Measurements from ENCODE around the gene INPPL1.
A peak's percentile ranks its signal among the peaks of the same experiment; 100 is the strongest.
"Not testable (repeated sequence)": the region's sequence is repeated elsewhere in the genome, so short reads cannot be mapped to it uniquely, and the experiment has no call there.

The INPPL1 gene, protein sequence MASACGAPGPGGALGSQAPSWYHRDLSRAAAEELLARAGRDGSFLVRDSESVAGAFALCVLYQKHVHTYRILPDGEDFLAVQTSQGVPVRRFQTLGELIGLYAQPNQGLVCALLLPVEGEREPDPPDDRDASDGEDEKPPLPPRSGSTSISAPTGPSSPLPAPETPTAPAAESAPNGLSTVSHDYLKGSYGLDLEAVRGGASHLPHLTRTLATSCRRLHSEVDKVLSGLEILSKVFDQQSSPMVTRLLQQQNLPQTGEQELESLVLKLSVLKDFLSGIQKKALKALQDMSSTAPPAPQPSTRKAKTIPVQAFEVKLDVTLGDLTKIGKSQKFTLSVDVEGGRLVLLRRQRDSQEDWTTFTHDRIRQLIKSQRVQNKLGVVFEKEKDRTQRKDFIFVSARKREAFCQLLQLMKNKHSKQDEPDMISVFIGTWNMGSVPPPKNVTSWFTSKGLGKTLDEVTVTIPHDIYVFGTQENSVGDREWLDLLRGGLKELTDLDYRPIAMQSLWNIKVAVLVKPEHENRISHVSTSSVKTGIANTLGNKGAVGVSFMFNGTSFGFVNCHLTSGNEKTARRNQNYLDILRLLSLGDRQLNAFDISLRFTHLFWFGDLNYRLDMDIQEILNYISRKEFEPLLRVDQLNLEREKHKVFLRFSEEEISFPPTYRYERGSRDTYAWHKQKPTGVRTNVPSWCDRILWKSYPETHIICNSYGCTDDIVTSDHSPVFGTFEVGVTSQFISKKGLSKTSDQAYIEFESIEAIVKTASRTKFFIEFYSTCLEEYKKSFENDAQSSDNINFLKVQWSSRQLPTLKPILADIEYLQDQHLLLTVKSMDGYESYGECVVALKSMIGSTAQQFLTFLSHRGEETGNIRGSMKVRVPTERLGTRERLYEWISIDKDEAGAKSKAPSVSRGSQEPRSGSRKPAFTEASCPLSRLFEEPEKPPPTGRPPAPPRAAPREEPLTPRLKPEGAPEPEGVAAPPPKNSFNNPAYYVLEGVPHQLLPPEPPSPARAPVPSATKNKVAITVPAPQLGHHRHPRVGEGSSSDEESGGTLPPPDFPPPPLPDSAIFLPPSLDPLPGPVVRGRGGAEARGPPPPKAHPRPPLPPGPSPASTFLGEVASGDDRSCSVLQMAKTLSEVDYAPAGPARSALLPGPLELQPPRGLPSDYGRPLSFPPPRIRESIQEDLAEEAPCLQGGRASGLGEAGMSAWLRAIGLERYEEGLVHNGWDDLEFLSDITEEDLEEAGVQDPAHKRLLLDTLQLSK

DNA sequence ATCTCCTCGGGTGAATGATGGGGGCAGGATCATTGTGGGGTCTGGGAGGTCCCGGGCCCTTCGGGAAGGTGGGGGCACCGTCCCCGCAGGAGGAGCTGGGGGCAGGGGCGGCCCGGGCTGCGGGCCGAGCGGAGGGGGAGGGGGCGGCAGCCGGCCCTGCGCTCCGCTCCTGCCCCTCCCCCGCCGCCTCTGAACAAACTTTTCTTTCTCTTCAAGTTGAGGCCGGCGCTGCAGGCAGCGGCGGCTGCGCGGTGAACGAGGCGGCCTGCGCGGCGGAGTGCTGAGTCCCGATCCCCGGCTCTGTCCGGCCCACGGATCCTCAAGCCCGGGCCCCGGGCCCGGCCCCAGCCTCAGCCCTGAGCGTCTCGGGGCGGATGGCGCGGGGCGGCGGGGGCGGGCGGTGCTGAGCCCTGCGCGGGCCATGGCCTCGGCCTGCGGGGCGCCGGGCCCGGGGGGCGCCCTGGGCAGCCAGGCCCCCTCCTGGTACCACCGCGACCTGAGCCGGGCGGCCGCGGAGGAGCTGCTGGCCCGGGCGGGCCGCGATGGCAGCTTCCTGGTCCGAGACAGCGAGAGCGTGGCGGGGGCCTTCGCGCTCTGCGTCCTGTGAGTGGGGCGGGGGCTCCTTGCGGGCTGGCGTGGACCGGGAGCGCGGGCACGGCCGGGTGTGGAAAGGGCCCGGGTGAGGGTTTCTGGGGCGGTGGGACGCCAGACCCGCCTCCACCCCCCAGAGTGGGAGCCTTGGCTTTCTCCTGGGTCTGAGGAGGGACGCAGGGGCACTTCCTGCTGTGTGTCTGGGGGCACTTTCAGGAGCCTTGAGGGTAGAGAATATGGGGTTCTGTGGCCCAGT lies at the start of gene INPPL1:
Gene INPPL1, plus strand, starts transcription at position 204 of the 847 bp plus-strand sequence. Its CDS starts 218 bp downstream, at position 422.
- peak; percentile 52 for DNase-seq (ENCODE audit: low read depth)

DNA sequence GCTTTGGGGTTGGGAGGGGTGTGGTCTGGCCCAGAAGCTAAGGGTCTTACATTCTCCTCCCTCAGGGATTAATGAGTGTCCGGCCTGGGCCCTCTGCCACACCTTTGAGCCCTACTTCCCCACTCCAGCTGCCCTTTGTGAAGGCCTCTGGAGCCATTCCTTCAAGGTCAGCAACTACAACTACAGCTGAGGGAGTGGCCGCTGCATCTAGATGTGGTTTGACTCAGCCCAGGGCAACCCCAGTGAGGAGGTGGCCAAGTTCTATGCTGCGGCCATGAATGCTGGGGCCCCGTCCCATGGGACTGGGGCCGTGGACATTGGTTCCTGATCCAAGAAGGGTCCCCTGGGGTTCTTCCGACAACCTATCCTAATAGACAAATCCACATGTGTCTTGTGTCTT lies 46.9 kb upstream of the INPPL1 start:
- DNase-seq (ENCODE audit: low read depth), result no peak

DNA sequence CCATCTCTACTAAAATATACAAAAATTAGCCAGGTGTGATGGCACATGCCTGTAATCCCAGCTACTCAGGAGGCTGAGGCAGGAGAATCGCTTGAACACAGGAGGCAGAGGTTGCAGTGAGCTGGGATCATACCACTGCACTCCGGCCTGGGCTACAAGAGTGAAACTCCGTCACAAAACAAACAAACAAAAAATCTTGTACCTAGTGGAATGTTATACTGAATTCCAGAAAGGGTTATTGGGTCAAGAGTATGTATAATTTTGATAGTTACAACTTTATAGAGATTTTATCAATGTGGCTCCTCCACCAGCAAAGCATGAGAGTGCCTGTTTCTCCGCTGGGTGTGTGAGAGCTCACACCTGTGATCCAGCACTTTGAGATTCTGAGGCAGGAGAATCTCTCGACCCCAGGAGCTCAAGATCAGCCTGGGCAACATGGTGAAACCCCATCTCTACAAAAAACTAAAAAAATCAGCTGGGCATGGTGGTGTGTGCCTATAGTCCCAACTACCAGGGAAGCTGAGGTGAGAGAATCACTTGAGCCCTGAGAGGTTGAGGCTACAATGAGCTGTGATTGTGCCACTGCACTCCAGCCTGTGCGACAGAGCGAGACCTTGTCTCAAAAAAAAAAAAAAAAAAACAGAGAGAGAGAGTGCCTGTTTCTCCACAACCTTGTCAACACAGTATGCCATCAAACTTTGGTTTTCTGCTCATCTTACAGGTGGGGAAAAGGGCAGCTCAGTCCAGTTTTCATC lies 45.3 kb upstream of the INPPL1 start:
- DNase-seq (ENCODE audit: low read depth), result peak; percentile 17

DNA sequence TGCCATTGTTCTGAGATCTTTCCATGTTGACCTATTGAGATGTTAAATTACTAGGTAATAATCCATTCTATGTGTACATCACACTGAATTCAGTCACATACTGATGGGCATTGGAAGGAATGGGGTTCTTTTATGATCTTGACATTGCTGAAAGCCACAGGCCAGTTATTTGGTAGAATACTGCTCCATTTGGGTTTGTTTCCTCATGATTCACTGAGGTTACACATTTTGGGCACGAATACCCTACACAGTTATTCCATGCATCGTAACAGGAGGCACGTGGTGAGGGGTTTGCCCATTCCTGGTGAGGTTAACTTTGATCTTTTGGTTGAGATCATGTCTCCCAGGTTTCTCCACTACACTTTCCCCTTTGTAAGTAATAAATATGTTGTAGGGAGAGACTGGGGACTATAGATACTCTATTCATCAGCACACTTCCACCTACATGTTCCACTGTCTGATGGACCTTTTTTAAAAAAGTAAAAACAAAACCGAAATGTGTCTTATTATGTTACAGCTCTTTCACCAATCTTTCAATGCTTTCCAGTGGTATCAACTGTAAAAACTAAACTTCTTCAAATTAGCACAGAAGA lies 44.7 kb upstream of the INPPL1 start:
- DNase-seq (ENCODE audit: low read depth), result no peak

DNA sequence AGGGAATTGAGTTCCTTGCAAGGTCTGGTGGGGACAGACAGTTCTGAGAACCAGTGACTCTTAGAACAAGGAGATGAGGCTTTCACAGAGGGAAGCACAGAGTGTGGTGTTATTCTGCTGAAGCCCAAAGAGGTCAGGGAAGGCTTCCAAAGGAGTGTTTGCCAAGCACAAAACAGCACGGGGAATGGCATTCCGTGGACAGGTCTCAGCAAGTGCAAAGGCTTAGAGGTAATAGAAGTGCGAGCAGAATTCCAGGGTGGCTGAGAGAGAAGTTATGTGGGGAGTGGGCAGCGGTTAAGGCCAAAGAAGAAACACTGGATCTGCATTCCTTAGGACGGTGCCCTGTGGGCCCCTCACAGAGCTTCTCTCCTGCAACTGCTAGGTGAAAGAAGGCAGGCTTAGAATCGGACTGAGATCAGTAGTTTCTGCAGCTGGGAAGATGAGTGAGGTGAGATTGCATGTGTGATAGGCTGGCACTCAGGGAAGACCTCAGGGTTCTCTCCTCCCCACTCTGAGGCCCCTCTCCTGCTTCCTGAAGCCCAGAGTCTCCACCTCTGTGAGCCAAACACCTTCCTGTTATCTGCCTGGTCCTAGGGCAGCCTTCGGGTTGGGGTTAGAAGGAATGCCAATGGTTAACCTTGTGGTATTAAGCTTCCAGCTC lies 43.5 kb upstream of the INPPL1 start:
- not testable (repeated sequence) for DNase-seq (ENCODE audit: low read depth)

DNA sequence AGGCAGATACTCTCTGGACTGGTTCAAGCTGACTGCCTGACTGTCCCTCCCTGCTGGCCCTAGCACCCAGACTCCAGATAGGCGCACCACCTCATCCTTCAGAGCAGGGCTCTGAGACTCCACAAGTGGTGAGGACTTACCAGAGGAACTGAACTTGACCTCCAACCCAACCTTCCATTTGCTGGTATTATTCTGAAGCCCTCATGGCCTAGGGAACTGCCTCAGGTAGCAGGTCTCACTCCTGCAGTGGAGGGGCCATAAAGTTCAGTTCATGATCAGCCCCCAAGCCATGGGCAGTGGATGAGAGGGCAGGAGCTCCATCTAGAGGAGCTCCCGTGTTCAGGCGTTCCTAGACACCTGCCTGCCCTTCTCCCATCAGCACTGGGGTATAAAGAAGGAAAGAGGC lies 43.0 kb upstream of the INPPL1 start:
- DNase-seq (ENCODE audit: low read depth), result not testable (repeated sequence)

DNA sequence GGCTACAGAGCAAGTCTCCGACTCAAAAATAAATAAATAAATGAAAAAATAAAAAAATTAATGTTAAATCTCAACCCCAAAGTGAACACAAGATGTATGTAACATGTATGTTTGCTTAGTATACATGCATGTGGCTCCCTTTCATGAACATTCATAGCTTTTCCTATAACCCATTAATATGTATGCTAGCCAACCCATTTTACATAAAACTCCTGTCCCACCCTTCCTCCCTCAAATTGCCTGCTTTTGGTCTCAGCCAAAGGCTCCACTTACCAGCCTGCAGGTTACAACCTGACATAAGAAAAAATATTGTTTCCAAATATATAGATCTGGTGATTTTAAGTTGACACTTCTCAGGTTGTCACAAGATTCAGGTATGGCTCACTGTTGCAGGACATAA lies 36.3 kb upstream of the INPPL1 start:
- no peak for DNase-seq (ENCODE audit: low read depth)

DNA sequence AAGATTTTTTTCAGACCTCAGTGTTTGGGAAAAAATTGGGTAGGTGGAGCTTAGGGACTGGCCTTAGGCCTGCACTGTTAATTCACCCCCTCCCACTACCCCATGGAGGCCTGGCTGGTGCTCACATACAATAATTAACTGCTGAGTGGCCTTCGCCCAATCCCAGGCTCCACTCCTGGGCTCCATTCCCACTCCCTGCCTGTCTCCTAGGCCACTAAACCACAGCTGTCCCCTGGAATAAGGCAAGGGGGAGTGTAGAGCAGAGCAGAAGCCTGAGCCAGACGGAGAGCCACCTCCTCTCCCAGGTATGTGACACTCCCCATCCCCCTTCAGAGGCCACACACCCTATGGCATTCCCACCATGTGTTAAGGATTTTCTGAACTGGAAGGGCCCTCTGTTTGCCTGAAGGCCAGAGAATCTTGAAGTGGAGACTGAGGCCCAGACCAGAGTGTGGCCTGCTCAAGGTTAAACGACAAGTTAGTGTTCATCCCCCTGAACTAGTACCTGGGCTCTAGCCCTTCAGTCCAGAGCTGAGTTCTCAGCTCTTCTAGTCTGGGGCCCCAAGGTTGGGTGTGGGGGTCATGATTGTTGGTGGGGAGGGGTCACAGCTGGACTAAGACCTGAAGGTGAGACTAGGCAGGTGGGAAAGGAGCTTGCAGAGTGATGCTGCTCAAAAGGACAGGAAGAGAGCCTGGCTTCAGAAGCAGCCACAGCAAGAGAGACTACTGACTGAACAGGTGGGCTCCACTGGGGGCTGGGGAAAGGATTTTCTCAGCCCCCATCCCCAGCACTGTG lies 34.9 kb upstream of the INPPL1 start:
- no peak for DNase-seq (ENCODE audit: low read depth)

DNA sequence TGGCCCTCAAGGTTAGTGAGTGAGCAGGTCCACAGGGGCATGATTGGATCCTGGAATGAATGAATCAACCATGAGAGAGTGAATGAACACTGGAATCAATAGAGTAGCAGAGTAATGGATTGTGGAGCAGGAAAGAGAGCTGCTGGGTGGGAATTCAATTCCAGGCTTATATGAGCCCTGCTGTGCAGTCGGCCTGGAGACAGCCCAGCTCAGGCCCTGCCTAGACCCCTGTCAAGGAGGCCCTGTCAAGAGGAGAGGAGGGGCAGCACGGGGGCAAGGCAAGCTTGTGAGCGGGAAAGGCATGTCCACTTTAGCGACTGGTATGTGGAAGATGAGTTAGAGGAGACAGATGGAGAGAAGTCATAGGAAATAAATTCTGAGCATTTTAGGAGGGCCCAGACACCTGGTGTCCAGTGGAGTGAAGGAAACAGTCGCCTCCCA lies 33.9 kb upstream of the INPPL1 start:
- DNase-seq (ENCODE audit: low read depth), result no peak

DNA sequence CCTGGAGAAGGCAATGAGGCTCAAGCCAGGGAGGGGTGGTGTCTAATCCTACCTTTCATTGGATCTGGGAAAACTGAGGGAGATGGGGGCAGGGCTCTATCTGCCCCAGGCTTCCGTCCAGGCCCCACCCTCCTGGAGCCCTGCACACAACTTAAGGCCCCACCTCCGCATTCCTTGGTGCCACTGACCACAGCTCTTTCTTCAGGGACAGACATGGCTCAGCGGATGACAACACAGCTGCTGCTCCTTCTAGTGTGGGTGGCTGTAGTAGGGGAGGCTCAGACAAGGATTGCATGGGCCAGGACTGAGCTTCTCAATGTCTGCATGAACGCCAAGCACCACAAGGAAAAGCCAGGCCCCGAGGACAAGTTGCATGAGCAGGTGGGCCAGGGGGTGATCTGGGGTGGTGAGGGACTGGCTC lies 32.6 kb upstream of the INPPL1 start, which contains the start of gene FOLR1:
Gene FOLR1, plus strand, starts transcription at position 180 of the 421 bp plus-strand sequence. Its CDS starts 34 bp downstream, at position 214.
- DNase-seq (ENCODE audit: low read depth), result no peak

DNA sequence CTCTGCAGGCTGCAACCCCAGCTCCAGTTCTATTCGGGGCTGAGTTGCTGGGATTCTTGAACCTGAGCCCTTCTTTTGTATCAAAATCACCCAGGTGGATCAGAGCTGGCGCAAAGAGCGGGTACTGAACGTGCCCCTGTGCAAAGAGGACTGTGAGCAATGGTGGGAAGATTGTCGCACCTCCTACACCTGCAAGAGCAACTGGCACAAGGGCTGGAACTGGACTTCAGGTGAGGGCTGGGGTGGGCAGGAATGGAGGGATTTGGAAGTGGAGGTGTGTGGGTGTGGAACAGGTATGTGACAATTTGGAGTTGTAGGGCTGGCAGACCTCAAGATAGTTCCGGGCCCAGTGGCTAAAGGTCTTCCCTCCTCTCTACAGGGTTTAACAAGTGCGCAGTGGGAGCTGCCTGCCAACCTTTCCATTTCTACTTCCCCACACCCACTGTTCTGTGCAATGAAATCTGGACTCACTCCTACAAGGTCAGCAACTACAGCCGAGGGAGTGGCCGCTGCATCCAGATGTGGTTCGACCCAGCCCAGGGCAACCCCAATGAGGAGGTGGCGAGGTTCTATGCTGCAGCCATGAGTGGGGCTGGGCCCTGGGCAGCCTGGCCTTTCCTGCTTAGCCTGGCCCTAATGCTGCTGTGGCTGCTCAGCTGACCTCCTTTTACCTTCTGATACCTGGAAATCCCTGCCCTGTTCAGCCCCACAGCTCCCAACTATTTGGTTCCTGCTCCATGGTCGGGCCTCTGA lies 28.9 kb upstream of the INPPL1 start:
- DNase-seq (ENCODE audit: low read depth), result no peak

DNA sequence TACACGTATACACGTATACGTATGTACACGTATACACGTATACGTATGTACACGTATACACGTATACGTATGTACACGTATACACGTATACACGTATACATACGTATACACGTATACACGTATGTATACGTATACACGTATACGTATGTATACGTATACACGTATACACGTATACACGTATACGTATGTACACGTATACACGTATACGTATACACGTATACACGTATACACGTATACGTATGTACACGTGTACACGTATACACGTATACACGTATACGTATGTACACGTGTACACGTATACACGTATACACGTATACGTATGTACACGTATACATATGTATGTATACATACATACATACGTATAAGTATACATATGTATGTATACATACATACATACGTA lies 23.1 kb upstream of the INPPL1 start:
- not testable (repeated sequence) for DNase-seq (ENCODE audit: low read depth)

DNA sequence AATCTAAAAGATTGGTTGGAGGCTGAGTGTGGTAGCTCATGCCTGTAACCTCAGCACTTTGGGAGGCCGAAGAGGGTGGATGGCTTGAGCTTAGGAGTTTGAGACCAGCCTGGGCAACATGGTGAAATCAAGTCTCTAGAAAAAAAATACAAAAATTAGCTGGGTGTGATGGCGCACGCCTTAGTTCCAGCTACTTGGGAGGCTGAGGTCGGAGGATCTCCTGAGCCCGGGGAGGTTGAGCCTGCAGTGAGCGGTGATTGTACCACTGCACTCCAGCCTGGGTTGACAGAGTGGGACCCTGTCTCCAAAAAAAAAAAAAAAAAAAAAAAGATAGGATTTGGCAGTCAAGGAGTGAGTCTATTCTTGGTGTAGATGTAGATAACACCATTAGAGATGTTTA lies 22.0 kb upstream of the INPPL1 start:
- DNase-seq (ENCODE audit: low read depth), result no peak

DNA sequence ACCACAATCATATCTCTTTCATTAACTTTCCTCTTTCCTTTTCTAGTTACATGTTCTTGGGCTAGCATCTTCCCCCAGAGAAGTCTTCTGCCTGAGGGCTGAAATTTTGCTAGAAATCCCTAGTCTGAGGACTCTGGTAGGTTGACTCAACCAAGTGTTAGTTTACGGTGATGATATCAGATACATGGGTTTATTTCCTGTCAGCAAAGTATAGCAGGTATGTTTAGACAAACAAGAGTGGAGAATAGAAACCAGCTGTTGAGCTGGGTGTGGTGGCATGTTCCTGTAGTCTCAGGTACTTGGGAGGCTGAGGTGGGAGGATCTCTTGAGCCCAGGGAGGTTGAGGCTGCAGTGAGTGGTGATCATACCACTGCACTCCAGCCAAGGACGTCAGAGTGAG lies 21.4 kb upstream of the INPPL1 start:
- no peak for DNase-seq (ENCODE audit: low read depth)

DNA sequence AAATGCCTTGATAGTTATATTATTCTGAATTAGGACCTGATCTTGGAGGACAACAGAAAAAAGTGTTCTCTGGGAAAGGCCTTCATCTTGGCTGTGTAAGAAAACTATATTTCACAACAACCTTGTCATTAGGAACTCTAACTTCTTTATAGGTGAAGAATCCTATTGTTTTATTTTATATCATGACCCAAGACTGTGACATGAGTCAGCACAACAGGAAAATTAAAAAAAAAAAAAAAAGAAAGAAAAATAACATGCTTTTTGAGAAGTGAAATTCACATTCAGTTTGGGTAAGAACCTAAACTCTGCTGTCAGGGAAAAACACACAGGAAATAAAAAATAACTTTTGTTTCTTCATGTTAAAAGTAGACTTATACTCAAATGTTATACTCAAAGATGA lies 19.7 kb upstream of the INPPL1 start:
- no peak for DNase-seq (ENCODE audit: low read depth)

DNA sequence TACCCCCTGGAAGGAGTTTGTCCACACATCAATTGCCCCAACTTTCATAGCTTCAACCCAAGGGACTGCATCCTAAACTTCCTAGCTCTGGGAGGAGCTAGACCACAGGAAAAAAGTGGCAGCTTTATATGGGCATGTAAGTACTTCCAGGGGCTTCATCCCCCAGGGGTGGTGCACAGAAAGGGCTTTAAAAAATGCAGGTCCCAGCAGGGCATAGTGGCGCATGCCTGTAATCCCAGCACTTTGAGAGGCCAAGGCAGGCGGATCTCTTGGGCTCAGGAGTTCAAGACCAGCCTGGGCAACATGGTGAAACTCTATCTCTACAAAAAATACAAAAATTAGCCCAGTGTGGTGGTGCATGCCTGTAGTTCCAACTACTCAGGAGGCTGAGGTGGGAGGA lies 17.8 kb upstream of the INPPL1 start:
- DNase-seq (ENCODE audit: low read depth), result not testable (repeated sequence)

DNA sequence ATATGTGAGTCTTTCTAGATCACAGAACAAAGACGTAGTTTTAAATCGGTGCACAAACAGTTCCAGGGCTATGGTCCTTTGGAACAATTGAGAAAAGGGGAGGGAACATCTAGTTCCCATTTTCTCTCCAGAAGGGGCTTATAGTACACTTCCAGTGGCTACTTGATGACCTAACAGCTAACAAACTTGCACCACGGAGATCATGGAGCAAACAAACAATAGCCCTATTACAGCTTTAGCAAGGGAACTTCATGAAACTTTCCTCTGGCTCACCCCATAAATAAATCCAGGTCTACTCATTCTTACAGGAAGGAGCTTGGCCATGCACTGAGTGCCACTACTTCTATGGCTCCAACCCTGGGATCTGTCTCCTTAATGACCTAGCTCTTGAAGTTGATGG lies 16.3 kb upstream of the INPPL1 start:
- no peak for DNase-seq (ENCODE audit: low read depth)

DNA sequence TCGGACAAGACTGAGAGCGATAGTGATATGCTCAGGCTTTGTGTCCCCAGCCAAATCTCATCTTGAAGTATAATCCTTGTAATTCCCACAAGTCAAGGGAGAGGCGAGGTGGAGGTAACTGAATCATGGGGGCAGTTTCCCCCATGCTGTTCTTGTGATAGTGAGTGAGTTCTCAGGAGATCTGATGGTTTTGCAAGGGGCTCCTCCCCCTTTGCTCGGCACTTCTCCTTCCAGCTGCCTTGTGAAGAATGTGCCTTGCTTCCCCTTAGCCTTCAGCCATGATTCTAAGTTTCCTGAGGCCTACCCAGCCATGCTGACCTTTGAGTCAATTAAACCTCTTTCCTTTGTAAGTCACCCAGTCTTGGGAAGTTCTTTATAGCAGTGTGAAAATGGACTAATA lies 15.5 kb upstream of the INPPL1 start:
- no peak for DNase-seq (ENCODE audit: low read depth)

Measured in iris pigment epithelial cell (primary cell).